HL-60 (cell line): ENCODE results near the gene PASD1.

ENCODE experiments used
- CTCF ChIP-seq: IDR thresholded peaks from one replicate; pipeline ENCODE4 v1.5.1; 2011; ENCODE audit warnings: low read length, control low read depth, inconsistent platforms; ENCODE audit not compliant: insufficient read depth
- GABPA ChIP-seq: IDR thresholded peaks from 2 replicates; pipeline ENCODE4 v1.6.1; 2012; ENCODE audit warnings: low read depth
- POLR2AphosphoS5 ChIP-seq: IDR thresholded peaks from 2 replicates; pipeline ENCODE4 v1.6.1; 2012; ENCODE audit warnings: low read depth
- REST ChIP-seq: IDR thresholded peaks from 2 replicates; pipeline ENCODE4 v1.6.1; 2012; ENCODE audit warnings: low read depth; ENCODE audit not compliant: insufficient replicate concordance
- SPI1 ChIP-seq: IDR thresholded peaks from 2 replicates; pipeline ENCODE4 v1.6.1; 2012; ENCODE audit warnings: low read depth, mild to moderate bottlenecking, borderline replicate concordance

- no peak for TF ChIP-seq CTCF
- TF ChIP-seq POLR2AphosphoS5: no peak
- TF ChIP-seq REST: no peak
- TF ChIP-seq SPI1: no peak
- TF ChIP-seq GABPA: no peak
These were observed 111.8 kb downstream of the PASD1 start for GRCh38 chrX:151675121-151675746.
